ENCODE results near the gene SLC24A4.

Gene SLC24A4

DNA sequence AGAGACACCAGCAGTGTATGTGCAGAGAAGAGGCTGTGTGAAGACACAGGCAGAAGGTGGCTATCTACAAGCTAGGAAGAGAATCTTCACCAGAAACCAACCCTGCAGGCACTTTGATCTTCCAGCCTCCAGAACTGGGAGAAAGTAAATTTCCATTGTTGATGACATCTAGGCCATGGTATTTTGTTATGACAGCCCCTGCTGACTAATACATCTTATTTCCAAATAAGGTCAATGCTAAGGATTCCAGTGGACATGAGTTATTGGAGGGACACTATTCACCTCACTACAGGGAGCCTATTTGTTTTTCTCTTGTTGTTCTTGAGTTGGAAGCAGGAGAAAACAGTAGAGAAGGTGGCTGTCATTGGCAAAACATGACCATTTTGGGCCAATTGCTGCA lies 102.1 kb downstream of the SLC24A4 start:
- Histone ChIP-seq H3K4me1 (no peaks in the 10 kb centered on the region), H3K4me3 (ENCODE audit: low read depth, low read length) (no peak overlapping the region), H3K36me3 (no peaks in the 10 kb centered on the region), H3K27me3 (peaks cover 12% of the 10 kb centered on the region; the same call in 1 of the 2 replicates), H3K9me3 (no peaks in the 10 kb centered on the region)
- DNase-seq: no peak
- TF ChIP-seq CTCF (IDR thresholded peaks at IDR 0.05; ENCODE audit: low read depth, low read length): no peak

- Histone ChIP-seq H3K27me3 (peaks cover 6% of the 10 kb centered on the region; the same call in 1 of the 2 replicates), H3K4me3 (ENCODE audit: low read depth, low read length) (no peak overlapping the region), H3K4me1 (no peaks in the 10 kb centered on the region), H3K9me3 (no peaks in the 10 kb centered on the region), H3K36me3 (no peaks in the 10 kb centered on the region)
- no peak for DNase-seq
- no peak for TF ChIP-seq CTCF (IDR thresholded peaks at IDR 0.05; ENCODE audit: low read depth, low read length)
These were observed 103.3 kb downstream of the SLC24A4 start for GRCh38 chr14:92426237-92426636.

- no peaks in the 10 kb centered on the region for H3K9me3 ChIP-seq
These were observed 104.1 kb downstream of the SLC24A4 start for GRCh38 chr14:92427096-92427495.

GRCh38 chr14:92430686-92431085 lies 107.7 kb downstream of the SLC24A4 start:
- Histone ChIP-seq H3K9me3 (no peaks in the 10 kb centered on the region), H3K4me1 (no peaks in the 10 kb centered on the region), H3K4me3 (ENCODE audit: low read depth, low read length) (no peak overlapping the region), H3K27me3 (peaks cover 5% of the 10 kb centered on the region; the same call in 1 of the 2 replicates), H3K36me3 (no peaks in the 10 kb centered on the region)
- DNase-seq: no peak
- no peak for TF ChIP-seq CTCF (IDR thresholded peaks at IDR 0.05; ENCODE audit: low read depth, low read length)

More at GRCh38 chr14:92427096-92427495, 104.1 kb downstream of the SLC24A4 start:
- no peak for TF ChIP-seq CTCF (IDR thresholded peaks at IDR 0.05; ENCODE audit: low read depth, low read length)
- H3K36me3 ChIP-seq: no peaks in the 10 kb centered on the region
- peaks cover 9% of the 10 kb centered on the region; the same call in 1 of the 2 replicates for H3K27me3 ChIP-seq
- DNase-seq: no peak
- no peaks in the 10 kb centered on the region for H3K4me1 ChIP-seq
- H3K4me3 ChIP-seq (ENCODE audit: low read depth, low read length): no peak overlapping the region

- Histone ChIP-seq H3K36me3 (no peaks in the 10 kb centered on the region), H3K4me1 (no peaks in the 10 kb centered on the region), H3K9me3 (no peaks in the 10 kb centered on the region), H3K27me3 (peaks cover 5% of the 10 kb centered on the region; the same call in 1 of the 2 replicates), H3K4me3 (ENCODE audit: low read depth, low read length) (no peak overlapping the region)
- DNase-seq: no peak
- no peak for TF ChIP-seq CTCF (IDR thresholded peaks at IDR 0.05; ENCODE audit: low read depth, low read length)
These were observed 108.3 kb downstream of the SLC24A4 start for GRCh38 chr14:92431199-92431725.

DNA sequence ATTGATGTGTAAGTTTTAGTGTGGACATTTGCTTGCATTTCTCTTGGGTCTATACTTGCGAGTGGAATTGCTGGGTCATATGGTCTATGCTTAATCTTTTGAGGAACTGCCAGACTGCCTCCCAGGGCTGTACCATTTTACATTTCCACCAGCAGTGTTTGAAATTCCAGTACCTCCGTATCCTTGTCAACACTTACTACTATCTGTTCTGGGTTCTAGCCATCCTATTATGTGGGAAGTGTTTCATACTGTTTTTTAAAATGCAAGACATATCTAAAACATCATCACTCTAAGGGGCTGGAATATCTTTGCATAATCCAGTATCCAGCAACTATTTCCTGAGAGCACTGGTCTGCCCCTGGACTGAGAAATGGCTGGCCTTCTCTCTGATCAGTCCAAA lies 110.4 kb downstream of the SLC24A4 start:
- H3K4me3 ChIP-seq (ENCODE audit: low read depth, low read length): no peak overlapping the region
- H3K4me1 ChIP-seq: no peaks in the 10 kb centered on the region
- no peaks in the 10 kb centered on the region for H3K36me3 ChIP-seq
- DNase-seq: no peak
- H3K9me3 ChIP-seq: no peaks in the 10 kb centered on the region
- no peak for TF ChIP-seq CTCF (IDR thresholded peaks at IDR 0.05; ENCODE audit: low read depth, low read length)
- H3K27me3 ChIP-seq: peaks cover 5% of the 10 kb centered on the region; the same call in 1 of the 2 replicates

Measured in BE2C (cell line).